Esophagus muscularis mucosa (tissue), 3 donors: Measurements from ENCODE around the gene CENPP.

Experiments
- CTCF ChIP-seq, 3 experiments: fragments of 200-600 bp in 2 of 3; fragments of 450-650 bp in 1 of 3; sonication (generic) in 2 of 3; IDR thresholded peaks; one replicate each; pipeline ENCODE4 v1.5.1; 2017 to 2019; ENCODE audit warnings: antibody characterized with exemption in 3 of 3, mild to moderate bottlenecking in 2 of 3, moderate library complexity in 1 of 3
- POLR2A ChIP-seq: fragments of 450-650 bp; IDR thresholded peaks from one replicate; pipeline ENCODE4 v1.6.1; 2017; ENCODE audit warnings: antibody characterized with exemption, moderate library complexity, mild to moderate bottlenecking, low read depth
- POLR2AphosphoS5 ChIP-seq, 2 donors: sonication (generic); formaldehyde crosslinking; IDR thresholded peaks; one replicate each; pipeline ENCODE4 v1.6.1; 2017; ENCODE audit warnings: antibody characterized with exemption in 2 of 2

GRCh38 chr9:92527832-92528521, 202.2 kb downstream of the CENPP start:
- TF ChIP-seq POLR2AphosphoS5 (IDR thresholded peaks at IDR 0.05) (no peak), POLR2A (no peak), CTCF (IDR thresholded peaks at IDR 0.05) (no peak)
